Spinal cord (tissue), 10 donors: ENCODE data around the gene UBE2J2. TPM values are rescaled to one million over a fixed set of nuclear protein-coding genes. Genes with fewer than 3 reads are reported as not detected.
A peak's percentile ranks its signal among the peaks of the same experiment; 100 is the strongest.

ENCODE experiments used
- DNase-seq, 6 donors: peaks; one replicate each; pipeline versions ENCODE4 v3.0.0 to v3.0.0-alpha.2; 2013 to 2015; ENCODE audit warnings: low spot score in 6 of 6, low read depth in 4 of 6
- H3K27ac ChIP-seq: one replicate; pipeline ENCODE4 v1.5.1; 2013; ENCODE audit warnings: low read depth, low read length, control low read depth
- H3K27me3 ChIP-seq: one replicate; pipeline ENCODE4 v1.6.1; 2013; ENCODE audit warnings: low read length; ENCODE audit not compliant: control insufficient read depth, insufficient read depth
- H3K36me3 ChIP-seq: one replicate; pipeline ENCODE4 v1.6.1; 2013; ENCODE audit warnings: low read length; ENCODE audit not compliant: control insufficient read depth, insufficient read depth
- H3K4me1 ChIP-seq: one replicate; pipeline ENCODE4 v1.6.1; 2013; ENCODE audit warnings: low read length; ENCODE audit not compliant: control insufficient read depth, insufficient read depth
- H3K4me3 ChIP-seq: one replicate; pipeline ENCODE4 v1.5.1; 2013; ENCODE audit warnings: low read depth, low read length, control low read depth
- H3K9me3 ChIP-seq: one replicate; pipeline ENCODE4 v1.6.1; 2013; ENCODE audit warnings: low read length; ENCODE audit not compliant: control insufficient read depth, insufficient read depth
- WGBS: methylation state at CpG from one replicate; pipeline ENCODE4 v1.1.5; 2013; ENCODE audit warnings: missing lambda C conversion rate; ENCODE audit not compliant: insufficient coverage; 5-methylcytosine and 5-hydroxymethylcytosine counted together
- polyA plus RNA-seq, 2 donors: library from polyadenylated mRNA; unstranded; fragments of 120-200 nt; gene quantifications; one replicate each; pipeline ENCODE4 v1.2.1, GENCODE V29; 2013; ENCODE audit not compliant: insufficient read length in 2 of 2
- total RNA-seq, 2 donors: library from RNA; depleted of rRNA in 1 of 2; stranded (reverse); fragments of 120-200 nt in 1 of 2; fragments of >200 nt in 1 of 2; gene quantifications; one replicate each; pipeline versions ENCODE4 v1.2.3 to v1.2.4, GENCODE V29; 2013 to 2014
- donor health status: healthy.

UBE2J2 gene
- total and polyA plus RNA-seq, 4 donors: 26.4 to 82.9 (median 54.0) TPM

DNA sequence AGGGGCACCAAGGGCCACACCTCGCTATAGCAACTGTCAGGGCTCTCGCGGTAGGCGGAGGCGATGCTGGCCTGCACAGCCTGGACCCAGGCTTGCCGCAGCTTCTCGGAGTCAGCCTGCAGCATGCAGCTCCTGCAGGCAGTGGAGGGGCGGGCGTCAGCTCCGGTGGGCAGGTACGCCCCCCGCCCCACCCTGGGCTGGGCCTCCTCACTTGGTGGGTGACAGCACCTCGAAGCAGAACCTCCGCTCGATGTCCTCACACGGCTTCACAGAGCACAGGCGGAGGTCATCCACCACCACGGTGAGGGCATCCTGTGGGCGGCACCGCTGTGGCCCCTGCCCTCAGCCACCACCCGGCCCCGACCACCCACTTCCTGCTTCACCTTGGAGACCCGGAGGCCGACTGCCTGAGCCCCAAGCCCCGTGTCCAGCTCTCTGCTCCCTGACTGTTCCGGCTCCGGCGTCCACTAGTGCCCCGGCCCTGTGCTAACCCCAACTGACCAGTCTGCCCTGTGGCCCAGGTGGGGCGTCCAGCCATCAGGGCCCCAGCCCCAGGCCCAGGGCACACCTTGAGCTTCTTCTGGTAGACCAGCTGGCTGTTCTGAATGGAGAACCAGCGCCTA, 24.3 kb upstream of the UBE2J2 start:
- no peaks in the 10 kb centered on the region for H3K27me3 ChIP-seq
- H3K4me1 ChIP-seq: peaks cover 47% of the 10 kb centered on the region
- no peak overlapping the region for H3K4me3 ChIP-seq
- H3K36me3 ChIP-seq: peaks cover 96% of the 10 kb centered on the region
- WGBS: 93% methylated on average over 29 of the region's 31 CpGs
- no peak overlapping the region for H3K27ac ChIP-seq
- H3K9me3 ChIP-seq: no peaks in the 10 kb centered on the region
- DNase-seq: no peak

GRCh38 chr1:1296070-1297061, 22.7 kb upstream of the UBE2J2 start:
- H3K27me3 ChIP-seq: no peaks in the 10 kb centered on the region
- WGBS: 92% methylated on average over 60 of the region's 62 CpGs
- H3K4me1 ChIP-seq: peaks cover 43% of the 10 kb centered on the region
- no peak for DNase-seq
- H3K36me3 ChIP-seq: peaks cover 96% of the 10 kb centered on the region
- H3K4me3 ChIP-seq: no peak overlapping the region
- H3K27ac ChIP-seq: no peak overlapping the region
- H3K9me3 ChIP-seq: no peaks in the 10 kb centered on the region

- Histone ChIP-seq H3K36me3 (peaks cover 96% of the 10 kb centered on the region), H3K27ac (no peak overlapping the region), H3K4me3 (no peak overlapping the region), H3K9me3 (no peaks in the 10 kb centered on the region), H3K27me3 (no peaks in the 10 kb centered on the region), H3K4me1 (peaks cover 50% of the 10 kb centered on the region)
- WGBS: 95% methylated on average over 34 of the region's 35 CpGs
- DNase-seq: no peak
Observed at GRCh38 chr1:1295154-1295923, 21.7 kb upstream of the UBE2J2 start.

DNA sequence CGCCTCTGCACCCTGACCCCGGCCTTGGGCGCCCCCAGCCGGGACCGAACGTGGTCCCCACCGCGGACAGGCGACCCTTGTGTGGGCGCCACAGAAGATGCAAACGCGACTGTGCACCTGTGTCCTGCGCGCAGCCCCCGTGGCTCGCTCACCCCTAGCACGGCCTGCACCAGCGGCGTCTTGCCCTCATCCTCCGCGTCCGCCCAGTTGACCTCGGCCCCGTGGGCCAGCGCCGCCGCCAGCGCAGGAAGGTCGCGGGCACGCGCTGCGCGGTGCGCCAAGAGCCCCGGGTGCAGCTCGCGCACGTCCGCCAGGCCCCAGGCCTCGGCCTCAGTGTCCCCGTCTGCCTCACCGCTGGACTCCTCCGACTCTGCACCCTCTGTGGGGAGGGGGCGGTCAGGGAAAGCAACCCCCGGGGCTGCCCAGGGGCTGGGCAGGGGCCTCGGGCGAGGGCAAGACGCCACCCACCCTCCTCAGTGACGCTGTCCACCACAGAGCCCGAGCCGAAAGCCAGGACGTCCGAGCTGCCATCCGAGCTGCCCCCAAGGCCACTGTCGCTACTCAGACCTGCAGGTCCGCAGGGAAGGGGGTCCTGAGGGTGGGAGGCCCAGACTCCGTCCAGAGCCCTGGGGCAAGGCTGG, 20.7 kb upstream of the UBE2J2 start:
- H3K4me3 ChIP-seq: no peak overlapping the region
- no peaks in the 10 kb centered on the region for H3K9me3 ChIP-seq
- 87% methylated on average over 51 of the region's 58 CpGs for WGBS
- no peaks in the 10 kb centered on the region for H3K27me3 ChIP-seq
- peaks cover 41% of the 10 kb centered on the region for H3K4me1 ChIP-seq
- no peak overlapping the region for H3K27ac ChIP-seq
- no peak for DNase-seq
- H3K36me3 ChIP-seq: peaks cover 90% of the 10 kb centered on the region

GRCh38 chr1:1293263-1294249, 19.9 kb upstream of the UBE2J2 start:
- H3K4me3 ChIP-seq: no peak overlapping the region
- peaks cover 82% of the 10 kb centered on the region for H3K36me3 ChIP-seq
- H3K27me3 ChIP-seq: no peaks in the 10 kb centered on the region
- WGBS: 75% methylated on average over 91 of the region's 94 CpGs
- DNase-seq: no peak
- H3K9me3 ChIP-seq: no peaks in the 10 kb centered on the region
- peaks cover 32% of the 10 kb centered on the region for H3K4me1 ChIP-seq
- H3K27ac ChIP-seq: no peak overlapping the region

- Histone ChIP-seq H3K4me3 (no peak overlapping the region), H3K36me3 (peaks cover 75% of the 10 kb centered on the region), H3K4me1 (peaks cover 26% of the 10 kb centered on the region), H3K9me3 (no peaks in the 10 kb centered on the region), H3K27ac (no peak overlapping the region), H3K27me3 (no peaks in the 10 kb centered on the region)
- WGBS: 87% methylated on average over 18 of the region's 18 CpGs
- DNase-seq: no peak
Observed at GRCh38 chr1:1292851-1293250, 19.2 kb upstream of the UBE2J2 start.

- WGBS: 86% methylated on average over 8 of the region's 9 CpGs
- Histone ChIP-seq H3K4me1 (peaks cover 23% of the 10 kb centered on the region), H3K36me3 (peaks cover 74% of the 10 kb centered on the region), H3K27ac (no peak overlapping the region), H3K27me3 (no peaks in the 10 kb centered on the region), H3K9me3 (no peaks in the 10 kb centered on the region), H3K4me3 (no peak overlapping the region)
- no peak for DNase-seq
Observed at GRCh38 chr1:1292442-1292779, 18.8 kb upstream of the UBE2J2 start.

GRCh38 chr1:1291548-1292441, 18.1 kb upstream of the UBE2J2 start:
- peaks cover 23% of the 10 kb centered on the region for H3K4me1 ChIP-seq
- peak in 2 of 6 donors; percentile 74 to 90 for DNase-seq
- H3K36me3 ChIP-seq: peaks cover 74% of the 10 kb centered on the region
- WGBS: 53% methylated on average over 35 of the region's 45 CpGs
- no peak overlapping the region for H3K4me3 ChIP-seq
- H3K9me3 ChIP-seq: no peaks in the 10 kb centered on the region
- no peaks in the 10 kb centered on the region for H3K27me3 ChIP-seq
- no peak overlapping the region for H3K27ac ChIP-seq
